CD14-positive monocyte (primary cell): ENCODE measurements around the gene WDR19. TPM values are rescaled to one million over a fixed set of nuclear protein-coding genes. Genes with fewer than 3 reads are reported as not detected.

ENCODE experiments used
- DNase-seq, 3 donors: peaks; one replicate each; pipeline ENCODE4 v3.0.0-alpha.2; 2011 to 2022
- H2AFZ ChIP-seq: 2 replicates; pipeline ENCODE4 v1.6.0; 2012; ENCODE audit warnings: mild to moderate bottlenecking, low read depth, low read length, inconsistent platforms; ENCODE audit not compliant: insufficient read depth, poor library complexity, severe bottlenecking
- H3K27ac ChIP-seq, 2 donors: 1 replicate in 1 of 2; 2 replicates in 1 of 2; pipeline ENCODE4 v1.5.1; 2012 to 2013; ENCODE audit warnings: low read length in 2 of 2, control low read depth in 1 of 2, inconsistent platforms in 1 of 2, low read depth in 1 of 2, mild to moderate bottlenecking in 1 of 2
- H3K27me3 ChIP-seq, 2 donors: one replicate each; pipeline versions ENCODE4 v1.6.0 to v1.6.1; 2011 to 2013; ENCODE audit warnings: low read length in 2 of 2; ENCODE audit not compliant: control insufficient read depth in 2 of 2, insufficient read depth in 2 of 2
- H3K36me3 ChIP-seq, 2 donors: replicated peaks in 1 of 2; 1 replicate in 1 of 2; 2 replicates in 1 of 2; pipeline versions ENCODE4 v1.5.1 to v1.6.1; 2012 to 2013; ENCODE audit warnings: low read length in 2 of 2, control low read depth in 1 of 2, inconsistent platforms in 1 of 2, mild to moderate bottlenecking in 1 of 2; ENCODE audit not compliant: insufficient read depth in 2 of 2, control insufficient read depth in 1 of 2
- H3K4me1 ChIP-seq, 2 donors: 1 replicate in 1 of 2; 2 replicates in 1 of 2; pipeline versions ENCODE4 v1.5.1 to v1.6.1; 2012 to 2013; ENCODE audit warnings: low read length in 2 of 2, control low read depth in 1 of 2, inconsistent platforms in 1 of 2, mild to moderate bottlenecking in 1 of 2, moderate library complexity in 1 of 2; ENCODE audit not compliant: insufficient read depth in 2 of 2, control insufficient read depth in 1 of 2
- H3K4me2 ChIP-seq: replicated peaks from 2 replicates; pipeline ENCODE3; 2012; ENCODE audit warnings: low read length, moderate library complexity, mild to moderate bottlenecking; ENCODE audit not compliant: poor library complexity, severe bottlenecking; ENCODE audit errors: extremely low read depth
- H3K4me3 ChIP-seq, 3 experiments: fragments of 200-600 bp in 1 of 3; sonication (generic) in 1 of 3; replicated peaks in 1 of 3; 1 replicate in 2 of 3; 2 replicates in 1 of 3; pipeline ENCODE4 v1.5.1; 2011 to 2013; ENCODE audit warnings: low read length in 3 of 3, mild to moderate bottlenecking in 3 of 3, control low read depth in 2 of 3, low read depth in 2 of 3, inconsistent platforms in 1 of 3, moderate library complexity in 1 of 3
- H3K79me2 ChIP-seq: 2 replicates; pipeline ENCODE4 v1.6.0; 2012; ENCODE audit warnings: mild to moderate bottlenecking, control low read depth, inconsistent platforms, low read length, moderate library complexity; ENCODE audit not compliant: insufficient read depth
- H3K9ac ChIP-seq: 2 replicates; pipeline ENCODE4 v1.6.0; 2017; ENCODE audit warnings: low read length, mild to moderate bottlenecking; ENCODE audit not compliant: insufficient read depth, poor library complexity, severe bottlenecking
- H3K9me3 ChIP-seq, 2 donors: replicated peaks in 1 of 2; 1 replicate in 1 of 2; 2 replicates in 1 of 2; pipeline versions ENCODE4 v1.5.1 to v1.6.1; 2012 to 2013; ENCODE audit warnings: low read length in 2 of 2, control low read depth in 1 of 2; ENCODE audit not compliant: control insufficient read depth in 1 of 2, insufficient read depth in 1 of 2
- H4K20me1 ChIP-seq: 2 replicates; pipeline ENCODE4 v1.6.0; 2012; ENCODE audit warnings: mild to moderate bottlenecking, low read length, control low read depth, moderate library complexity; ENCODE audit not compliant: insufficient read depth
- H3K27ac Mint-ChIP-seq, 7 donors: one replicate each; pipeline ENCODE4 v1.8.0; 2020; ENCODE audit warnings: mild to moderate bottlenecking in 7 of 7, mixed read lengths in 7 of 7, moderate library complexity in 6 of 7, inconsistent platforms in 2 of 7
- H3K27me3 Mint-ChIP-seq, 3 donors: one replicate each; pipeline ENCODE4 v1.8.0; 2021 to 2022; ENCODE audit warnings: low read depth in 3 of 3, mild to moderate bottlenecking in 3 of 3, mixed read lengths in 3 of 3, moderate library complexity in 3 of 3, inconsistent platforms in 1 of 3
- H3K36me3 Mint-ChIP-seq, 2 donors: one replicate each; pipeline ENCODE4 v1.8.0; 2020; ENCODE audit warnings: mixed read lengths in 2 of 2, inconsistent platforms in 1 of 2, mild to moderate bottlenecking in 1 of 2
- H3K4me1 Mint-ChIP-seq: one replicate; pipeline ENCODE4 v1.8.0; 2020; ENCODE audit warnings: mild to moderate bottlenecking, mixed read lengths
- H3K4me3 Mint-ChIP-seq, 2 donors: one replicate each; pipeline ENCODE4 v1.8.0; 2020; ENCODE audit warnings: mild to moderate bottlenecking in 2 of 2, mixed read lengths in 2 of 2, moderate library complexity in 1 of 2
- H3K9me3 Mint-ChIP-seq, 7 donors: one replicate each; pipeline ENCODE4 v1.8.0; 2020 to 2022; ENCODE audit warnings: mixed read lengths in 7 of 7, mild to moderate bottlenecking in 6 of 7, moderate library complexity in 6 of 7, inconsistent platforms in 2 of 7
- CTCF ChIP-seq: fragments of 200-600 bp; IDR thresholded peaks from one replicate; pipeline ENCODE4 v1.8.0; 2022; ENCODE audit warnings: antibody characterized with exemption, mild to moderate bottlenecking
- WGBS: methylation state at CpG from one replicate; pipeline ENCODE4 v1.1.5; 2013; ENCODE audit warnings: missing lambda C conversion rate; ENCODE audit not compliant: insufficient coverage; 5-methylcytosine and 5-hydroxymethylcytosine counted together
- intact Hi-C, 2 donors: fragments of 100-400 bp; cut with micrococcal nuclease; formaldehyde crosslinking; loops; one replicate each; pipeline versions ENCODE4 v1.15.0 to v1.15.1; 2023
- polyA plus RNA-seq, 3 donors: library from polyadenylated mRNA; depleted of rRNA in 1 of 3; unstranded in 2 of 3; stranded (reverse) in 1 of 3; fragments of 300-500 nt in 2 of 3; fragments of >200 nt in 1 of 3; fragmentation: Illumina TruSeq in 2 of 3; gene quantifications; 1 replicate in 2 of 3; 2 replicates in 1 of 3; pipeline ENCODE4 v1.2.3, GENCODE V29; 2012 to 2021

Gene WDR19
- polyA plus RNA-seq, 3 donors = 1.7 to 11.4 (median 2.0) TPM

GRCh38 chr4:39146211-39146610 lies 36.1 kb upstream of the WDR19 start:
- no peaks in the 10 kb centered on the region for H3K9me3 Mint-ChIP-seq
- TF ChIP-seq CTCF = no peak
- Histone ChIP-seq H4K20me1 (no peaks in the 10 kb centered on the region), H3K4me2 (no peak overlapping the region), H3K9me3 (no peaks in the 10 kb centered on the region), H3K27ac (no peak overlapping the region), H3K9ac (no peak overlapping the region), H3K27me3 (no peaks in the 10 kb centered on the region), H2AFZ (no peak overlapping the region), H3K79me2 (no peaks in the 10 kb centered on the region), H3K36me3 (no peaks in the 10 kb centered on the region), H3K4me1 (peaks cover 9% of the 10 kb centered on the region in 2 donors), H3K4me3 (no peak overlapping the region)
- peaks cover 14% of the 10 kb centered on the region for H3K4me1 Mint-ChIP-seq
- H3K4me3 Mint-ChIP-seq = no peak overlapping the region
- intact Hi-C loops = no loop called here
- peak overlapping the region in 1 of 7 donors; percentile 61 for H3K27ac Mint-ChIP-seq
- no peak for DNase-seq
- WGBS = no CpG with 5 or more reads among the region's 1 CpG
- H3K27me3 Mint-ChIP-seq = peaks cover 0 to 1% (median 0%) of the 10 kb centered on the region in 3 donors
- H3K36me3 Mint-ChIP-seq = no peaks in the 10 kb centered on the region

- Histone ChIP-seq H3K27me3 (no peaks in the 10 kb centered on the region), H3K9ac (no peak overlapping the region), H4K20me1 (no peaks in the 10 kb centered on the region), H3K27ac (no peak overlapping the region), H2AFZ (no peak overlapping the region), H3K4me1 (peaks cover 12 to 15% of the 10 kb centered on the region in 2 donors), H3K4me3 (no peak overlapping the region), H3K79me2 (no peaks in the 10 kb centered on the region), H3K9me3 (no peaks in the 10 kb centered on the region), H3K36me3 (no peaks in the 10 kb centered on the region), H3K4me2 (no peak overlapping the region)
- TF ChIP-seq CTCF = no peak
- DNase-seq = no peak
- Mint-ChIP-seq H3K4me3 (no peak overlapping the region), H3K4me1 (peaks cover 25% of the 10 kb centered on the region), H3K27ac (peak overlapping the region in 1 of 7 donors; percentile 6), H3K36me3 (no peaks in the 10 kb centered on the region), H3K9me3 (no peaks in the 10 kb centered on the region), H3K27me3 (peaks cover 0 to 3% (median 0%) of the 10 kb centered on the region in 3 donors)
- intact Hi-C loops = no loop called here
- no CpG with 5 or more reads among the region's 4 CpGs for WGBS
These were observed 28.3 kb upstream of the WDR19 start for GRCh38 chr4:39154009-39154408.
